GM12865 (cell line): ENCODE data around the gene PAWR.

Source experiments
- DNase-seq: peaks from one replicate; pipeline ENCODE4 v3.0.0; 2010; ENCODE audit warnings: low read depth
- H3K4me3 ChIP-seq: 2 replicates; pipeline ENCODE4 v1.5.1; 2011; ENCODE audit warnings: mild to moderate bottlenecking, low read depth, low read length, control low read depth
- TF ChIP-seq, protein P1 (sequence below): IDR thresholded peaks from 2 replicates; pipeline ENCODE4 v1.5.1; 2011; ENCODE audit warnings: low read length, control low read depth, low read depth, inconsistent platforms; ENCODE audit not compliant: insufficient read depth; ENCODE audit errors: missing control alignments

Gene PAWR

DNA sequence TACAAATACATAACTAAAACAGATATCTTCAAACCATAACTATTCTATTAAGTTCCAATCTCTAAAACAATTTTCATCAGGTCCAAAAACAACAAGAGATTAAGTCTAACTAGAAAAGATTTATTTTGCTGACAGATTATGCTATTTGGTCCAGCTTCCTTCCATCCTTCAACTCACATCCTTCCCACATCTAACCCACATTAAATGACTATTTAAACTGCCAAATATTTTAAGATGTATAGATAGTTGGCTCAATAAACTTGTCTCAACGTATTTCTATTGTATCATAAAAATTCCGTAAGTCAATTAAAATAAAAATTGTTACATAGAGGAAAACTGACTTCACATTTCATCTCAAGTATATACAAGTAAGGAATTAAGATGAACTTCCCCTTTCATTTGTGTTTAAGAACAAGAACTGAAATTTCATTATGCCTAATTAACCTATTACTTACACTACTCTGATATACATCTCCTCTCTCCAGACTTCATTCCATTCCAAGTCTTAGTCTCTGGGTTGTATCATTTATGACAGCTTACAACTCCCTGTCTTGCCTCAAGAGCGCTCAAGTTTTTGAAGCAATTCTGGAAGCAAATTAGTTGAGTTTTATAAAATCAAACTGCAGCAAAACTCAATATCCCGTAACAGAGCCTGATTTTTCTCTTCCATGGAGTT is 25.4 kb downstream of the PAWR start:
- H3K4me3 ChIP-seq: no peak overlapping the region
- no peak for DNase-seq
- TF ChIP-seq, protein P1, sequence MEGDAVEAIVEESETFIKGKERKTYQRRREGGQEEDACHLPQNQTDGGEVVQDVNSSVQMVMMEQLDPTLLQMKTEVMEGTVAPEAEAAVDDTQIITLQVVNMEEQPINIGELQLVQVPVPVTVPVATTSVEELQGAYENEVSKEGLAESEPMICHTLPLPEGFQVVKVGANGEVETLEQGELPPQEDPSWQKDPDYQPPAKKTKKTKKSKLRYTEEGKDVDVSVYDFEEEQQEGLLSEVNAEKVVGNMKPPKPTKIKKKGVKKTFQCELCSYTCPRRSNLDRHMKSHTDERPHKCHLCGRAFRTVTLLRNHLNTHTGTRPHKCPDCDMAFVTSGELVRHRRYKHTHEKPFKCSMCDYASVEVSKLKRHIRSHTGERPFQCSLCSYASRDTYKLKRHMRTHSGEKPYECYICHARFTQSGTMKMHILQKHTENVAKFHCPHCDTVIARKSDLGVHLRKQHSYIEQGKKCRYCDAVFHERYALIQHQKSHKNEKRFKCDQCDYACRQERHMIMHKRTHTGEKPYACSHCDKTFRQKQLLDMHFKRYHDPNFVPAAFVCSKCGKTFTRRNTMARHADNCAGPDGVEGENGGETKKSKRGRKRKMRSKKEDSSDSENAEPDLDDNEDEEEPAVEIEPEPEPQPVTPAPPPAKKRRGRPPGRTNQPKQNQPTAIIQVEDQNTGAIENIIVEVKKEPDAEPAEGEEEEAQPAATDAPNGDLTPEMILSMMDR: no peak

DNA sequence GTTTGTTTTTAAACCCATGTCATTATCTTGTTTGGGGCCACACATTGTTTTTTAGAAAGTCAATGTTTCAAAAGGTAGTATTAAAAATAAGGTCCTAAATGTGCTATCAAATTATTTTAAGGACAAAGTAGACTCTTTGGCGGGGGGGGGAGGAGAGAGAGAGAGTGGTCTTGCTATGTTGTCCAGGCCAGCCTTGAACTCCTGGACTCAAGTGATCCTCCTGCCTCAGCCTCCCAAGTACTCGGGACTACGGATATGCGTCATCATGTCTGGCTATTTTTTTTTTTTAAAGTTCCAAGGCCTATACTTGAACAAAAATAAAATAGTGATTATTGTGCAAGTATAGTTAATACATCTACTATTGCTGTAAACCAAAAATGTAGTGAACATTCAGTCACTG is 26.2 kb downstream of the PAWR start:
- H3K4me3 ChIP-seq: no peak overlapping the region
- DNase-seq: no peak
- TF ChIP-seq, protein P1: no peak

DNA sequence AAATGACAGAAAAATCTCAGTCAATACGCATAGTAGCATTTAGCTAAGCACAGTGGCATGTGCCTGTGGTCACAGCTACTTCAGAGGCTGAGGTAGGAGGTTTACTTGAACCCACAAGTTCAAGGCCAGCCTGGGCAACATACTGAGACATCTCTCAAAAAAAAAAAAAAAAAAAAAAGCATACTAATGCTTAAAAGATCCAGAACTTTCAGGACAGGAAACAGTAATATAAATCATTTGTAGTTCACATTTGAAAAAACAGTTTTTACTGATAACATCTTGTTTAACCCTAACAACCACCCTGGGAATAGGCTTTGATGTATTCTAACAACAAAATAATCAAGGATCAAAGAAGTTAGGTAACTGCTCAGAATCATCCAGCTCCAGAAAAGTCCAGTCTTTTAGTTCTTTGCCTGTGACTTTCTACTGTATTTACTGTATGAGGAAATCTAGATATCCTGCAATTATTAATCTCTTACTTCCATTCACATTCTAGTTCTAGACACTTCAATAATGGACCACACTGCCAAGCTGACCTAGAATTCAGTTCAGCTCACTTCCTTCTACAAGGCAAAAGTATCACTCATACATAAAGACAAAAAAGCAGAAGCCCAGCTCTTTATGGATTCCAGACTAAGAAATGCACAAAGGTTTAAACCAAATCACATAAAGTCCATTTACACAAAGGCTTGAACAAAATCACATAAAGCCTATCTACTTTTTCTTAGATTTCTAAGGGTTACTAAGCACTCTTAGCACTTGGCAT is 28.5 kb downstream of the PAWR start:
- DNase-seq: no peak
- TF ChIP-seq, protein P1: no peak
- no peak overlapping the region for H3K4me3 ChIP-seq

DNA sequence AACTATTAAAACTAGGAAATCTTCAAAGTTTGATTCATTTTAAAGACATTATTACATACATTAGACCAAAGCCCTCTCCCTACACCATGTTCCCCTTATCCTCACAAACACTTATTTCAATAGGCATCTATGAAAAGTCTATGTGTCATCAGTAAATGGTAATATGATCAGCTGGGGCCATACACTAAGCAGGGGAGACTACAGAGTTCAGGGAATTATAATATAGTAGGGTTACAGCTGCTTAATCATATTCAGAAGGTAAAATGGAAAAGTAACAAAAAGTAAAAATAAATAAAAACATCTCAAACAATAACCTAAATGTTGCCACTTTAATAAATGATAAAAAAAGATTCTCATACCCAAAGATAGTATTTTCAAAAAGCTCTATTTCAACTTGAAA is 29.1 kb downstream of the PAWR start:
- TF ChIP-seq, protein P1: no peak
- H3K4me3 ChIP-seq: no peak overlapping the region
- no peak for DNase-seq

DNA sequence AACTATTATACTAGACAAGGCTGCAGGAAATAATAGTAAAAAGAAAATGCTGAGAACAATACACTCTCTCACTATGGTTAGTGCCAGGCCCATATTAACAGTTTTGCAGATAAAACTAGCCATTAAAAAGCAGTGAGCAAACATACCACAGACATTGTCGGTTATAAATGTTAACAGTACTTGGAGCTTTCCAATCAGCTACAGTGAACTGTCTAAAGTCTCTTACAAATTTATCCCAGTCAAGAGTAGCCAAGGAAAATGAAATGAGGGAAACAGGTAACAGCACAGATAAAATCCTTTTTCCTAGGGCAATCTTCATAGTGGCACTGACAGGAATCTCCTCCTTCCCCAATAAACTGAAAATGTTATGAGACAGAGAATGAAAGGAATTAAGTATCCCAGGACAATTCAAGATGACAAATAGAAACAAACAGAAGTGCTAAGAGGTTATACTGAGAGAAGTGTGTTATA is 30.8 kb downstream of the PAWR start:
- no peak overlapping the region for H3K4me3 ChIP-seq
- no peak for DNase-seq
- TF ChIP-seq, protein P1: no peak

DNA sequence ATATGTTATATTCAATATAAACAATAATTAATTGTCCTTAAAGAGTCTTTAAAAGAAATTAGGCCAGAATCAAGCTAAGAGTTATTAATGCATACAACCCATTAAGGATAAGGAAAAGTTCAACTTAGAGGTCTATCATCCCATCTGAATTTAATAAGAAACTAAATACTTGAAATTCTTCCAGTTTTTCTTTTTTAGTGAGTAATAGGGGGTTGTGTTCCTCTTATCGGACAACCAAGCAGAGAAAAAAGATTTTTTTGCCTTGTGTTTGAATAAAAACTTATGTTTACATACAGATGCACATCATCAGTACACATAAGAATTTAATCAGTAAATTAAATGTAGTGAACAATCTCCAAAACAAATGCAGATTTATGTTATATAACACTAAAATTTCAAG is 32.5 kb downstream of the PAWR start:
- DNase-seq: no peak
- TF ChIP-seq, protein P1: no peak
- H3K4me3 ChIP-seq: no peak overlapping the region
